GM18519 (cell line): Measurements from ENCODE around the gene RBM6.
"Not testable (repeated sequence)": the region's sequence is repeated elsewhere in the genome, so short reads cannot be mapped to it uniquely, and the experiment has no call there.

Experiments
- ATAC-seq: cut with Tn5 transposase; IDR thresholded peaks from one replicate; pipeline ENCODE4 v1.9.1; 2021; ENCODE audit warnings: mild to moderate bottlenecking, moderate library complexity; ENCODE audit not compliant: unreplicated experiment, low FRiP score

RBM6 gene

DNA sequence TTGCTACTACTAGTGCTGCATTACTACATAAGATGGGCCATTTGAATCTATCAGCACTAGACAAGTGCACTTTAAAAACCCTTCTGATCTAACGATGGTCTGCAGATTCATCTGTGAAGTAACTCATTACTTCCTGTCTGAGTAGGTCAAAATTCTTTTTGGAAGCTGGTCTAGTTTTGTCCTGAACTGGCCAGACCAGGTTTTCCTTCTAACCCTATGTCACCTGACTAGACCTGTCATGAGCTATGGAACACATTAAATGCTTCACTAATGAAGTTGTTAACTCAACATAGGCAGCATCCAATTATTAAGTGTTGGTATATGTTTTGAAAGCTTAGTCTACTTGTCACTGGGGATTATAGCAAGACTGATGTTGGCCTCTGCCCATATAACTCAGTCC is 138.7 kb downstream of the RBM6 start:
- no peak for ATAC-seq

DNA sequence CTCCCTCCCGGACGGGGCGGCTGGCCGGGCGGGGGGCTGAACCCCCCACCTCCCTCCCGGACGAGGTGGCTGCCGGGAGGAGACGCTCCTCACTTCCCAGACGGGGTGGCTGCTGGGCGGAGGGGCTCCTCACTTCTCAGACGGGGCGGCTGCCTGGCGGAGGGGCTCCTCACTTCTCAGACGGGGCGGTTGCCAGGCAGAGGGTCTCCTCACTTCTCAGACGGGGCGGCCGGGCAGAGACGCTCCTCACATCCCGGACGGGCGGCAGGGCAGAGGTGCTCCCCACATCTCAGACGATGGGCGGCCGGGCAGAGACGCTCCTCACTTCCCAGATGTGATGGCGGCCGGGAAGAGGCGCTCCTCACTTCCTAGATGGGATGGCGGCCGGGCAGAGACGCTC is 145.0 kb downstream of the RBM6 start:
- ATAC-seq = not testable (repeated sequence)

DNA sequence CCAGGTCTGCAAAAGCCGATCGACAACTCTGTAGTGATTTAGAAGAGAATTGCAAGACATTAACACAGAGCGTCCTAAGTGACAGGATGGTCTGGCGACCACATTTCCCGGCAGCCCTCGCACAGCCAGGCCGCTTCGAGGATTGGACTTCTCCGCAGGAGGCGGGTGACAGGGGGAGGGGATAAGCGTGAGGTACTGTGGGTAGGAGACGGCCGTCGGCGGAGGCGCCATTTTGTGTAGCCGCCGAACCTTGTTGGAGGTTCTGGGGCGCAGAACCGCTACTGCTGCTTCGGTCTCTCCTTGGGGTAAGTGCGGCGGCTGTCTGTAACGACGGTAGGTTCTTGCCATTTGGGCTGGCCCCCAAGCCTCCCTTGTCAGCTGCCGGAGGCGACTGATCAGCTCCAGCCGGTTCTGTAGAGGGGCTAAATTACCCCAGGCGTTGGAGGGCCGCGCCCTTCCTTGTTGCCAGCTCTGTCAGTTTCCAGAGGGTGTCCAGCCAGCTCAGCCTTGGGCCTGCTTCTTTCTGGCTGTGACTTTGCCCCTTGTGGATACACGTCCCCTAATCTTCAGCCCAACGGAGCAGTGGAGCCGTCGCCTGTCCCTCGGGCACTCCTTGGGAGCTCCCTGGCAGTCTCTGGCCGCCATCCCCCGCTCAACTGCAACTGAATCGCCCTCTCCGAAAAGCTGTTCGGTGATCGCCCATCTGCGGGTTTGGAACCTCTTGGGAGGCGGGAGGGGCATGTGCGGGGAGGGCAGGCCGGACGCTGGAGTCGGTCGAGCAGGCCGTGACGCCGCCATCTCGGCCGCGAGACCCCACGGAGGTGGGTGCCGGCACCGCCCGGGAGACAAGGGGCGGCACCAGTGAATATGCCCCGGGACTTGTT is 149.0 kb downstream of the RBM6 start, which contains the start of gene RBM5:
Gene RBM5 (plus strand): TSS at position 195 of the 884 bp plus-strand sequence. CDS start 1,516 bp downstream, outside the sequence.
- ATAC-seq = peak; percentile 83

DNA sequence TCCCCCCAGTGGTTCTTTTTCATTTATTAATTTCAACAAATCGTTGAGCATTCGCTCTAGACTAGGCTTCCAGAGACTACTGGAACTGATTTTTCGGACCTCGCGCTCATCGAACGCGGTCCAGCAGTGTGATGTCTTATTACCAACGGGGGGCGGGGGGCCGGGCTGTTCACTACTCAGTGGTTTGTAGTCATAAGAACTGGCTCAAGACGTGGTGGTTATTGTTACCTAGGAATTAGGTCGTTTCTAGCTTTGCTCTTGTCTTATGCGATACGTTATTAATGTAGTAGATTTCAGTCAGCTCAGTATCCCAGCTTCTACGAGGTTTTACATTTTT is 149.6 kb downstream of the RBM6 start:
- no peak for ATAC-seq

DNA sequence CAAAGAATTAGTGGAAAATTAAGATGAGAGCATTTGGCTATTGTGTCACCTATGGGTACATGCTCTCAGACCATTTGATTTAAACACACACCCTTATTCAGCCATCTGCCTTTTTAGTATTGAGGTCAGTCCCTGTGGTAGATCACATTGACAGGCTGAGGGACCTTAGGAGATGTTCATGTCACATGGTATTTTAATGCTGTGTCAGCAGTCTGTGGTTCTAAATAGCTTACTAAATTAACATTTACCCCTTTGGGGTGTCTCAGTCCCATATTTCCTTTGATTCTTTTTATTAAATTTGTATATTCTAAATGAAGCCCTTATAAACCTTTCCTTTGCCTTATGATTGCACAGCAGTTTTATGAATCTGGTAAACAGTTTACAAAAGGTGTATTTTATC is 151.0 kb downstream of the RBM6 start:
- no peak for ATAC-seq

DNA sequence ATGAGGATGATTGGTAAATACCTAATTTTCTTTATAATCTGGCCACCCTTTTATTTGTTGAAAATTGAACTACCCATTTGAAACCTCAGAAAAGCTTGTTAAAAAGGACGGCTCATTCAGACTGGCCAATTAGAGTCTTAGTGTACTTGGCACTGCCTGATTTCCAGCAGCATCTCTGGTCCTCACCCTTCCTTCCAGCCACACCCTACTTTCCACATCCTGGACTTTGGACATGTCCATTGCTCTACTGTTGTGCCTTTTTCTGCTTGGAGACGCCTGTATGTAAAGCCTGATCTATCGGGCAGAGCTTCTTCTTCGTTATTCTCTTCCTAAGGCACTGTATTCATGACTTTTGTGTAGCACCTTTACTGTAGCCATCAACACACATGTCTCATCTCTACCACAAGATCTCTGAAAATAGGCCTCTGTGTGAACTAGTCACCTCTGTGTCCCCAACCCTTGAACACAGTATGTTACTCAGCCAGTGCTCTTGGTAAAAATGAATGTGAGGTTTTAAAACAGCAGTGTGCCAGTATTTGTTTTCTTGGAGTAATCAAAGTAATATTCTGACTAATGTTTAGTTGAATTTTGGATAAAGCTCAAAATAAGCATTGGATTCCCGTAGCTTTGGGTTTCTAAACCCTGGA is 155.5 kb downstream of the RBM6 start:
- no peak for ATAC-seq

DNA sequence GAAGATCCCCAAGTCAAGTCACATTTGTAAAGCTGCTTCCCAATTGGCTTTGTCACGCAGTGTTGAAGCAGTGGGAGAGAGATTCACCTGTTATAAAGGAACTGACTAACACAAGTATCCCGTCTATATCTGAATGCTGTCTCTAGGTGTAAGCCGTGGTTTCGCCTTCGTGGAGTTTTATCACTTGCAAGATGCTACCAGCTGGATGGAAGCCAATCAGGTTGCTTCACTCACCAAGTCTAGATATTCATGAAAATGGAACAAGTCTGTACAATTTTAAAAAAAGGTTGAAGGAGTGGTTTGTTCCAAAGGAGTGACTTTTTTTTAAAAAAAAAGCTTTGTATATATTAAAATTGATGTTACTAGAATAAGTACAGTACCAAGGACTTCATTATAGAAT is 160.4 kb downstream of the RBM6 start:
- no peak for ATAC-seq

DNA sequence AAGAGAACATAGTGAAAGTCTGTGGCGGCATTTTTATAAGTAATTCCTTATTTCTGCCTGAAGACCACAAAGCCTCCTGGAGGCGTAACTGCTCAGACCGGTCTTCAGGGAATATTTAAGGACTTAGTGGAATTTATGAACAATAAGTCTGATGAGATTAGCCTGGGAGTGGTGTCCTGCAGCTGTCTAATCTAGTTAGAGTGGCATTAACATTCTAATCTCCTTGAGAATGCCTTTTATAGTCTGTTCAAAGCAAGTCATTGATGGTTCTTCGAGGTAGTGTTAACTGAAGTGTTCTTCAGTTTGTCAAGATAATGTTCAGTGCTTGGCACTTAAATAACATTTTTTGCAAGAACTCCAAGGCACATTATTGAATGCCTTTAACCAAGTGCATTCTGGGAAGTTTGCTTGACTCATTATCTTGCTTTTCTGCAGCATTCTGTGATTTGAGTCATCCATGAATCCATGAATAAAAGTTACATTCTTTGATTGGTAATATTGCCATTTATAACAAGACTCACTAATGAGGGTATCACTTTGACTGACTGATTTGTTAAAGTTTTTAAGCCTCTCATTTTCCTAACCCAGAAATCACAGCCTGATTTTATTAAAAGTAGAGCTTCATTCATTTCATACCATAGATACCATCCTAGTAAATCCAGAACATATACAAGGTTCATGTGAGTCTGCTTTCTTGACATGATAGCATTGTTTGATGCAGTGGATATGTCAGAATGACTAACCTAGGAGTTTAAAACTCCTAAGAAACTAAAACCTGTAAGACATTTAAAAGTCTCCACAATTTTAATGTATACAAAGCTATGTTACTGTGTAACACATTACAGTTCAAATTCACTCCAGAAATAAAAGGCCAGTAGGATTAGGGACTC is 161.3 kb downstream of the RBM6 start:
- ATAC-seq = no peak

DNA sequence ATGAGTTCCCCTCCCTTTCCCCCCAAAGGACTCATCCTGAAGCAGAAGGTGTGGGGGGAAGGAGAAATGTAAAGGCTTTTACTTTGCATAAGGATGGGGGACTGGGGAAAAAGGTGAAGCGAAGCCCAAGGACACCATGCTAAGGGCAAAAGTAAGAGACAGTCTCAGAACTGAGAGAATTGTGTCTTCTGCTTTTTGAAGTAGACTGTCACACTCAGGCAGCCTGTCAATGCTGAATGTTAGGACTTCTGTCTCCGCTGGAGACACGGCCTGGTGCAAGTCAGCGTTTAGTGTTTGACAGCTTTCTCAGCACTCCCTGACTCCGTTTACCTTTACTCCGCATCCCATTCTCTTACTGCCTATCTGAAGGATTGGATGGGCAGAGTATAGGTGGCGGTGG is 162.6 kb downstream of the RBM6 start:
- no peak for ATAC-seq

DNA sequence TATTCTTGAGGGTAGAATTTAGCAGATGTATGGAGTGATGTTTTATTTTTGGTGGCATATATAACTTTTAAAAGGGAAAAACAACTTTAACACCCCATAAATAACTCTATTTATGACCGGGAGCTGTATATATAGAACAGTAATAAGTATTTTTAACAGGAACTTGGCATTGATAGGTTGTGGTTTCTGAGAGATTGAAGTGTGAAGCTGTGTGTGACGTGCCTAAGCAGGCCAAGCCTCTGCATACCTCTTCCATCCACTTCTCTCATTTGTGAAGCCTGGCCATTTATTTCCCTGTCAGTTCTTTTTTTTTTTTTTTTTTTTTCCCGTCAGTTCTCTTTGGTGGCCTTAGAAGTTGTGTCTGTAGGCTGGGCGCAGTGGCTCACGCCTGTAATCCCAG is 171.8 kb downstream of the RBM6 start:
- no peak for ATAC-seq

DNA sequence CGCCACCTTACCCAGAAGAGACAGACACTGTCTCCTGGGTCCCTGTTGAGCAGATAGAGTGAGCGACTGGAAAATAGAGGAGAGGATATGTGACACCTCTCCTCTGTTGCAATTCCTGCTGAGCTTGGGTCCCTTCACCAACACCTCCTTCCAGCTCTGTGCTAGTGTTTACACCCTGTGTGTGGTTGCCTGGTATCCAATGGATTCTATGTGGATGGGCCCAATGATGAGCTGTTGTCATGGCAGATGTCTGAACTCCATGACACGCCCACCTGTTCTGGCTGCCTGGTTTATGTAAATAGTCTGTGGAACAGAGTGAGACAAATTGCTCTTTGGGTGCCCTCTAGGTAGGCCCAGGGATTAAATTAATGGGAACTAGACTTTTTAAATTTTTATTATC is 172.5 kb downstream of the RBM6 start:
- ATAC-seq = no peak

DNA sequence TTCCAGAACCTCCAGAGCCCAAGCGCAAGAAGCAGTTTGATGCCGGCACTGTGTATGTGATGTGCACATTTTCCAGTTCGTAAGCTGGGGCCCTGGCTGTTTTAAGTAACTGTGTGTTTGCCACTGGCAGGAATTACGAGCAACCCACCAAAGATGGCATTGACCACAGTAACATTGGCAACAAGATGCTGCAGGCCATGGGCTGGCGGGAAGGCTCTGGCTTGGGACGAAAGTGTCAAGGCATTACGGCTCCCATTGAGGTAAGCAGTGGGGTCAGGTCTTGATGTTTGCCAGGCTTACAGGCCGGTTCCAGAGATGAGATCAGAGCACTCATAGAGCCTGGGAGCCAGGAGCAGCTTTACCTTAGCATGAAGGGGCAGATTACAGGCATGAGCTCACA is 177.2 kb downstream of the RBM6 start:
- ATAC-seq = no peak

DNA sequence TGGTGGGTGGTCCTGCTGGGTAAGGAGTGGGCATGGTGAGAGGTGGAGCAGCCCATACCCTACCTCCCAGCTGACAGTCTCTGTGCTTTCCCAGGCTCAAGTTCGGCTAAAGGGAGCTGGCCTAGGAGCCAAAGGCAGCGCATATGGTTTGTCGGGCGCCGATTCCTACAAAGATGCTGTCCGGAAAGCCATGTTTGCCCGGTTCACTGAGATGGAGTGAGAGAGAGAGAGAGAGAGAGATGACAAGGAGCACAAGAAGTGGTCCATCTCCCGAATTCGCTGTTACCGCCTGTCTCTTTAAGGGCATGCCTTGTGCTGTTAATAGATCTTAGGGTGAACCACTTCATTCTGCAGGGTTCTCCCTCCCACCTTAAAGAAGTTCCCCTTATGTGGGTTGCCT is 178.3 kb downstream of the RBM6 start:
- no peak for ATAC-seq

DNA sequence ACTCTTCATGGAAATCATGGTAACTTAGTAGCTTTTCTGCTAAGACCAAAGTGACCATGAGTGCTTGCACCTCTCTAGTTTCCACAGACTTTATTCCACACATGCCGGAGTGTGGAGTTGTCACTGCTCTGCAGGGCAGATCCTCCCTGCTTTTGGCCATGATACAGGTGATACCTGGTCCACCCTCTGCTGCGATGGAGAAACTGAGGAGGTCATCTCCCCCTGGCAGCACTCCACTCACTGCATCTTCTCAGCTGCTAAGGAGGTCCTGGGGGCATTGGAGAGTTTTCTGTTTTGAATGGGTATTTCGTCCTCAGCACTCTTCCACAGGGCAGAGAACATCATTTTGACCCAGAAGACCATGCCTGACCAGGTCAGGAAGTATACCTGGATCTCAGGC is 179.8 kb downstream of the RBM6 start:
- no peak for ATAC-seq

DNA sequence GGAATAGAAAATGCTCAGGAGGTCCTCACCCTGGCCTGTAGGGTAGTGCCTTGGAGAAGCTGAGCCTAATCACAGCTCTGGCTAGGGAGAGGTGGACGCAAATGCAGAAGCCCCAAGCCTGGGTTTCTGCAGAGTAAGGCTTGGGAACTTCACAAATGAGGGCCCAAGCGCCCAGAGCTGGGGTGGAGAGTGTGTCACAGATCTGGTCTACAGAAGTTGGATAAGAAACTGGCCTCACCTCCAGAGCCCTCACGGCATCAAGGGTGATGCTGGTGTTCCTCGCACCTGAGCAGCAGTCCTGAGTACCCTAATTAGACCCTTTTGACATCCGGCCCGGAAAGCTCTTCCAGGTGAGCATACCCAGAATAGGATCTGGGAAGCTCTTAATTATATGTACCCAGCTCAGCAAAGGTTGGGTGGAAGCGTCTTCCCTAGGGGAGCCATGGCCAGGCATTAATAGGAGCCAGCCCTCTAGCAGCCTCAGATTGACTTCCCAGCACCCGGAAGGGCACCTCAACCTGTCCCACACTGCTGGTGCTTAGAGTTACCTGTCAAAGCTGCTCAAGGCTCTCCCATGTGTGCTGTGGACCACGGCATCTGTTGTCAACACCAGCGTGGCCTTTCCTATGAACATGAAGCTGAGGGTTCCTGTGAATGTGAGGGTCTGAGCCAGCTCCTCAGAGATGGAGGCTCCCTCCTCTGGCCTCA is 180.6 kb downstream of the RBM6 start:
- no peak for ATAC-seq

DNA sequence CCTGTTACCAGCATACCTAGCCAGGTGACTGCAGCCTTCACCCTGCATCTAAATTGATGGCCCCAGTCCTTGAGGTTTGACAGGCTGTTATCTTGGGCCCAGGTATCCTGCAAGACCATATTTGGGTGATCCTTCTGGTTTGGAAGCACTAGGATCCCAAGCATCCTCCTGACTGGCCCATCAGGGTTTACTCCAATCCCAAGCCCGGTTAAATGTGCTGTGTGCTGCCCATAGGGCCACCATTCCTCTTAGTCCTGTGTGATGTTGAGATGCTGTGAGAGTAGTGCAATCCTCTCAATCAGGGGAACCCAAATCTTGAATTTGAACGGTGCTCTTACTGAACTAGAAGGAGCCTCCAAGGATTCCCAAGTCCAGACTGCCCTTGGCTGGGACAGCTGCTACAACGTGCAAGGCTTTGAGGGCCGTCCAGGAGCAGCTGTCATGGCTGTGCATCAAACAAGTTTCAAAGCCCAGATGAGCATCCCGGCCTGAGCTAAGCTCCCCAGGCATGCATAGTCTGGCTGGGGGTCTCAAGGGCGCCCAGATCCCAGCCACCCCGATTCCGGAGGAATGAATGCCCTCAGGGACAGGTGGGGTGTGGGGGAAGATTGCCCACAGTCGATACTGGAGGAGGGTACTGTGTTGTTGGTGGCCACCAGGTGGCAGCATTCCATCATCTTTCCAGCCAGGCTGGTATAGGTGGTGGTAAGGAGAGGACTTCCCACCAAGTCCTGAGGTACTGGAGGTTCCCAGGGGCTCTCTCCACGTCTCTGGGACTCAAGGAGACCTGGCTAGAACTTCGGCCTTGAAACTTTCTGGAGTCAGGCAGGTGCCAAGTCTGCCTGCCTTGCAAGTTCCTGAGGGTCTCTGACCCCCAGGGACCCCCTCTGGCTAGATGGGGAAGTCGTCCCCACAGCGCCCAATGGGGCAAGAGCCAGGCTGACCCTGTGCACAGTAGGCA is 181.4 kb downstream of the RBM6 start:
- ATAC-seq = no peak

DNA sequence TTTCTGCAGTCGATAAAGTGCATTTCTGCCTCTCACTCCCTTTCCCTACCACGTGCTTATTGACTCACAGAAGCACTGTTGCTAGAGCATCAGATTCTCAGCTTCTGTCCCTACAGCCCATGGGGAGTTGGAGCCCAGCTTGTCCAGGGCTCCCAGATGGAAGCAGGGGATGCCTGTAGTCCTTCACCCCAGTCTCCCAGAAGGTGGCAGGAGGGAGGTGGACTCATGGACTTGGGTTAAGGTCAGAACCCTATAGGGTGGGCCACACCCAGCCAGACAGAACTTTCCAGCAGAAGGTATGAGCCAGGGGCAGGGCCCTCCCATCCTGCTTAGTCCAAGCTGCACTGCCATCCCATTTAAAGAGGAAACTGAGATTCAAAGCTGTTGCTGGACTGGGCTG is 182.1 kb downstream of the RBM6 start:
- ATAC-seq = no peak

DNA sequence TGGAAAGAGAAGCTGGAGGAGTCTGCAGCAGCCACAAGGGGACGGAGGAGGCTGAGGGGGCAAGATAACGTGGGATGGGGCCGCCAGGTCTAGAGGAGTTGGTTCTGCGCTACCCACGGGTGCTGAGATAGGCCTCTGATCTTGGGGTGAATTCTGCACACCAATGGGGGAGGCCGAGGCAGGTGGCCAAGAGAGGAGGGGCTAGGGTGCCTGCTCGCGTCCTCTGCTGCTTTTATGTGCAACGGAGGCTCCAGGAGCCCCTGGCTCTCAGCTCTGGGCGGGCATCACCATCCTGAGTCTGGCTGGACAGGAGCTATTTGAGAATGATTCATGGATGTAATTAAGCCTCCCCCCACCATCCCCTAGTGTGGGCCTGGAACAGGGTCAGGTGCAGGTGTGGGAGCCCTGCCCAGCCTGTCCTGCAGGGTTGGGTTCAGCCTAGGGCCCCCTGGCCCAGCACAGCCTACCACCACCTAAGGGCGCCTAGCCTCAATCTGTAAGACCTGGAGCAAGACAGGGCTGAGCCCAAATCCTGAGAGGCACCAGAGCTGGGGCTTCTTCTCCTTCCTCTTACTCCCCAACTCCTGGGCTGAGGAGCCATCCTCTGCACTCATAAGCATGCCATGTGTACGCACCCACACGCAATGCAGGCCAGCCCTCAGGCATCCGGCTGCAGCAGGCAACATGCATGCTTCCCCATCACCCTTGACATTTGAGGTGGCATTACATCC is 182.9 kb downstream of the RBM6 start:
- no peak for ATAC-seq
